Tibial nerve (tissue), 4 donors: ENCODE measurements around the gene RUNX3. TPM values are rescaled to one million over a fixed set of nuclear protein-coding genes. Genes with fewer than 3 reads are reported as not detected.

Experiments used
- DNase-seq, 2 donors: peaks; one replicate each; pipeline ENCODE4 v3.0.0-alpha.2; 2019; ENCODE audit warnings: low spot score in 2 of 2
- H3K27ac ChIP-seq, 4 donors: fragments of 200-600 bp; sonication (generic) in 3 of 4; one replicate each; pipeline ENCODE4 v1.5.1; 2017 to 2019; ENCODE audit warnings: mild to moderate bottlenecking in 1 of 4
- H3K27me3 ChIP-seq, 2 donors: fragments of 200-600 bp; sonication (generic) in 1 of 2; one replicate each; pipeline versions ENCODE4 v1.5.1 to v1.6.0; 2017 to 2019
- H3K36me3 ChIP-seq, 3 donors: fragments of 200-600 bp; sonication (generic); one replicate each; pipeline ENCODE4 v1.5.1; 2018 to 2019
- H3K4me1 ChIP-seq, 4 donors: fragments of 200-600 bp; sonication (generic) in 3 of 4; one replicate each; pipeline ENCODE4 v1.5.1; 2017 to 2019
- H3K4me3 ChIP-seq, 4 donors: fragments of 200-600 bp; sonication (generic) in 3 of 4; one replicate each; pipeline ENCODE4 v1.5.1; 2017 to 2019; ENCODE audit warnings: mild to moderate bottlenecking in 1 of 4, moderate library complexity in 1 of 4
- H3K9me3 ChIP-seq, 4 donors: fragments of 200-600 bp; sonication (generic) in 3 of 4; one replicate each; pipeline ENCODE4 v1.5.1; 2017 to 2019
- CTCF ChIP-seq, 5 experiments: fragments of 200-600 bp in 3 of 5; fragments of 450-650 bp in 2 of 5; sonication (generic) in 3 of 5; IDR thresholded peaks; one replicate each; pipeline ENCODE4 v1.5.1; 2016 to 2019; ENCODE audit warnings: antibody characterized with exemption in 5 of 5, mild to moderate bottlenecking in 3 of 5, moderate library complexity in 2 of 5
- EP300 ChIP-seq, 2 donors: sonication (generic); formaldehyde crosslinking; IDR thresholded peaks; one replicate each; pipeline ENCODE4 v1.6.1; 2017; ENCODE audit warnings: antibody characterized with exemption in 2 of 2, mild to moderate bottlenecking in 1 of 2
- POLR2A ChIP-seq, 2 donors: fragments of 450-650 bp; IDR thresholded peaks; one replicate each; pipeline ENCODE4 v1.6.1; 2017; ENCODE audit warnings: antibody characterized with exemption in 2 of 2, mild to moderate bottlenecking in 2 of 2, moderate library complexity in 2 of 2
- WGBS, 2 donors: methylation state at CpG; one replicate each; pipeline ENCODE4 v1.1.5; 2018; 5-methylcytosine and 5-hydroxymethylcytosine counted together
- total RNA-seq, 4 donors: library from RNA; depleted of rRNA; stranded (reverse); fragments of >200 nt; gene quantifications; one replicate each; pipeline ENCODE4 v1.1.0, GENCODE V29; 2016

RUNX3 gene
- total RNA-seq, 4 donors from 2014 or later: 0.22 to 3.3 (median 1.2) TPM

- Histone ChIP-seq H3K4me1 (no peaks in the 10 kb centered on the region), H3K27me3 (peaks cover 0 to 29% of the 10 kb centered on the region in 2 donors), H3K4me3 (no peak overlapping the region), H3K36me3 (no peaks in the 10 kb centered on the region), H3K9me3 (peaks cover 0 to 12% (median 0%) of the 10 kb centered on the region in 4 donors), H3K27ac (no peak overlapping the region)
- WGBS, 2 donors: 50 to 61% methylated on average over 14 of the region's 14 CpGs
- TF ChIP-seq EP300 (IDR thresholded peaks at IDR 0.05) (no peak), CTCF (IDR thresholded peaks at IDR 0.05) (no peak), POLR2A (IDR thresholded peaks at IDR 0.05) (no peak)
- DNase-seq: no peak
Observed at GRCh38 chr1:24896596-24897262, 33.3 kb downstream of the RUNX3 start.

GRCh38 chr1:24896176-24896575 is 33.9 kb downstream of the RUNX3 start:
- no peak overlapping the region for H3K4me3 ChIP-seq
- H3K4me1 ChIP-seq: no peaks in the 10 kb centered on the region
- peaks cover 0 to 23% of the 10 kb centered on the region in 2 donors for H3K27me3 ChIP-seq
- peaks cover 0 to 14% (median 0%) of the 10 kb centered on the region in 4 donors for H3K9me3 ChIP-seq
- H3K27ac ChIP-seq: no peak overlapping the region
- no peak for TF ChIP-seq POLR2A (IDR thresholded peaks at IDR 0.05)
- TF ChIP-seq CTCF (IDR thresholded peaks at IDR 0.05): no peak
- TF ChIP-seq EP300 (IDR thresholded peaks at IDR 0.05): no peak
- no peak for DNase-seq
- H3K36me3 ChIP-seq: no peaks in the 10 kb centered on the region
- WGBS, 2 donors: 94 to 96% methylated on average over 6 of the region's 6 CpGs

GRCh38 chr1:24895511-24895910 is 34.6 kb downstream of the RUNX3 start:
- 91 to 96% methylated on average over 4 of the region's 4 CpGs for WGBS, 2 donors
- no peaks in the 10 kb centered on the region for H3K4me1 ChIP-seq
- H3K27ac ChIP-seq: no peak overlapping the region
- TF ChIP-seq CTCF (IDR thresholded peaks at IDR 0.05) (no peak), EP300 (IDR thresholded peaks at IDR 0.05) (no peak), POLR2A (IDR thresholded peaks at IDR 0.05) (no peak)
- no peaks in the 10 kb centered on the region for H3K36me3 ChIP-seq
- H3K9me3 ChIP-seq: peaks cover 0 to 16% (median 0%) of the 10 kb centered on the region in 4 donors
- peaks cover 0 to 17% of the 10 kb centered on the region in 2 donors for H3K27me3 ChIP-seq
- no peak for DNase-seq
- H3K4me3 ChIP-seq: no peak overlapping the region

GRCh38 chr1:24894002-24894401 is 36.1 kb downstream of the RUNX3 start:
- Histone ChIP-seq H3K4me3 (no peak overlapping the region), H3K27ac (no peak overlapping the region), H3K27me3 (peaks cover 0 to 13% of the 10 kb centered on the region in 2 donors), H3K4me1 (no peaks in the 10 kb centered on the region), H3K36me3 (no peaks in the 10 kb centered on the region), H3K9me3 (peaks cover 0 to 18% (median 0%) of the 10 kb centered on the region in 4 donors)
- 64 to 68% methylated on average over 8 of the region's 8 CpGs for WGBS, 2 donors
- no peak for DNase-seq
- TF ChIP-seq CTCF (IDR thresholded peaks at IDR 0.05) (no peak), POLR2A (IDR thresholded peaks at IDR 0.05) (no peak), EP300 (IDR thresholded peaks at IDR 0.05) (no peak)

GRCh38 chr1:24893431-24893830 is 36.6 kb downstream of the RUNX3 start:
- no peak for TF ChIP-seq EP300 (IDR thresholded peaks at IDR 0.05)
- no peak for TF ChIP-seq CTCF (IDR thresholded peaks at IDR 0.05)
- TF ChIP-seq POLR2A (IDR thresholded peaks at IDR 0.05): no peak
- no peak for DNase-seq
- peaks cover 0 to 10% of the 10 kb centered on the region in 2 donors for H3K27me3 ChIP-seq
- H3K4me3 ChIP-seq: no peak overlapping the region
- WGBS, 2 donors: 58 to 71% methylated on average over 3 of the region's 3 CpGs
- no peaks in the 10 kb centered on the region for H3K4me1 ChIP-seq
- H3K27ac ChIP-seq: no peak overlapping the region
- peaks cover 0 to 18% (median 0%) of the 10 kb centered on the region in 4 donors for H3K9me3 ChIP-seq
- no peaks in the 10 kb centered on the region for H3K36me3 ChIP-seq
